M059J (cell line): ENCODE data around the gene CADPS2. TPM values are rescaled to one million over a fixed set of nuclear protein-coding genes. Genes with fewer than 3 reads are reported as not detected.
"Not testable (repeated sequence)": the region's sequence is repeated elsewhere in the genome, so short reads cannot be mapped to it uniquely, and the experiment has no call there.

Experiments
- DNase-seq: peaks from one replicate; pipeline ENCODE4 v3.0.0-alpha.2; 2012; ENCODE audit warnings: low read depth
- total RNA-seq: library from RNA; depleted of rRNA; stranded (reverse); fragments of >200 nt; shearing (Covaris generic); gene quantifications from 2 replicates; pipeline ENCODE4 v1.2.3, GENCODE V29; 2014; rRNA removed

CADPS2 gene
- total RNA-seq, 1 experiment from 2014 or later: 11.8 TPM

DNA sequence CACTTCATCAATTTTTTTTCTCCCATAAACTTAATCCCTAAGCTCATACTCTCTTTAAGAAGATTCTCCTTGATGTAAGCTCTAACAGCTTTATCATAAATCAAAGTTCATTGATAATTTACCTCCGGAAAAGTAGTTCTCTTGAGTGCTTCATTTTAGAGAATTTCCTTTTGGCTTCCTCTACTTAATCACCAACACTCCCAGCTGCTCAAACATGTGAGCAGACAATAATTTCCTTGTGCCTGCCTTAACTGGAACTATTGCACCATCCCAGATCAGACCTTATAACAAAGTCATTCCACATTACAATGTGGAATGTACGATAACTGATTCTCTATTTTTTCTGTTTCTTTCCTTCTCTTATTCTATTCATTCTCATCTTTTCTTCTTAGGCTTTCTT, 587.6 kb downstream of the CADPS2 start:
- no peak for DNase-seq

DNA sequence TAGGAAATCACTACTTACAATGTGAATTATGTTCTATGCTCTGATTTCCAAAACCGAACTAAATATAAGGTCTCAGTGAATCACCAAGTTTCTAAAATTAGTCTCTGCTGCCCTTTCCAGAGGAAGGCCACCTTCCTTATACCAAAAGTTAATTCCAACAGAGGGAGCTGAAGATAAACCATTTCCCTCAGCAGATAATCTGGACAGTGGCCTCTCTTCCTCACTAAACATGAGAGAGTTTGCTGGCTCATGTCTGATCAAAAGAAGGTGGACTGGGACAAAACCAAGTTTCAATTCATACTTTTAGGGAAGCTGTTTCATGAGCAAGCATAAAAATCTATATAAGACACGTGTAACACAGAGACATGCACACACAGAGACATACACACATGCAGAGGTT, 588.1 kb downstream of the CADPS2 start:
- no peak for DNase-seq

DNA sequence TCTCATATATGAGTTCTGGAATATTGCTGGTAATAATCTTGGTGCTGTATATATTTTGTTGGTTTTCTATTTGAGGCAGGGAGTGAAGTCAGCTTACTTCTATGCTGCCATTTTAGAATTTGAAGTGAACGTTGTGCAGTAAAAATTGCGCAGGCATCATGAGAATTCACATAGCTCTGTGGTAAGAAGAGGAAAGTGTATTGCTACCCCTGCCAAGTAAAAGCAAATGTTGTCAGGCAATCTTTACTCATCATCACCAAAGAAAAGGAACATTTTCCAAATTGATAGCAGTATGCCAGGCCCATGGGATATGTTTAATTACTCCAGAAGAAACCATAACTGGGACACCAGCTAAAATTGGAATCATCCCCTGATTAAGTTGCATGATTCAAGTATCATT, 595.1 kb downstream of the CADPS2 start:
- DNase-seq: no peak

DNA sequence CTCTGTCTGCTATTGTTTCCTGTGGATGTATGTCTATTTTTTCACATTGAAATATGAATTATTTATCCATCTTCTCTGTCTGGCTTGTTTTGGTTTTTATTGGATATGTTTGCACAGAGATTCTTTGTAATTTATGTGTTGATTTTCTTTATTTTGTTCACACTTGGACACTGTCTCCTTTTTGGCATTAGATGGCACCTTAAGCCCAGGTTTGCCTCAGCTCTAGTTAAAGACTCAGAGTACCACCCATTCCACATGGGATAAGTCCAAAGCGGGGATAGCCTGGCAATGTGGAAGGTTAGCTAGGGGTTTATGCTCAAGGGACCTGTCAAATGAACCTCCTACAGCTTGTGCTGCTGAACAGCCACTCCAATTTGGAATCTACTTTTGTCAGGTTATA, 595.8 kb downstream of the CADPS2 start:
- no peak for DNase-seq

DNA sequence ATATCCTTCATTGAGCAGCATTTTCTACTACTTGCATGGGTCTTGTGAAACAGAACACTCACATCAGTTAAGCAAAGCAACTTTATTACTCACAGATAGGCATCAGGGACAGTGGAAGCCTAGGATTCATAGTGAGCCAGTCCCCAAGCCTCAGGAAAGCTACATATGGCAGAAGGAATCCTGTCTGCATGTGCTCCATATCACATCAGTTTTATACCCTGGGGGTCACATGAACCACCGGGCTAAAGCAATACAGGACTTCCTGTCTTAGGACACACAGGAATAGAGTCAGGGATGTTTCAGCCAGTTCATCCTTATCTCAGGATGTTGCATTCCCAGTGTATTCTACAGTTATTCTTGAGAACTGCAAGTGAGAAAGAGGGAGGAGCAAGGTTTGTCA, 596.8 kb downstream of the CADPS2 start:
- DNase-seq: no peak

DNA sequence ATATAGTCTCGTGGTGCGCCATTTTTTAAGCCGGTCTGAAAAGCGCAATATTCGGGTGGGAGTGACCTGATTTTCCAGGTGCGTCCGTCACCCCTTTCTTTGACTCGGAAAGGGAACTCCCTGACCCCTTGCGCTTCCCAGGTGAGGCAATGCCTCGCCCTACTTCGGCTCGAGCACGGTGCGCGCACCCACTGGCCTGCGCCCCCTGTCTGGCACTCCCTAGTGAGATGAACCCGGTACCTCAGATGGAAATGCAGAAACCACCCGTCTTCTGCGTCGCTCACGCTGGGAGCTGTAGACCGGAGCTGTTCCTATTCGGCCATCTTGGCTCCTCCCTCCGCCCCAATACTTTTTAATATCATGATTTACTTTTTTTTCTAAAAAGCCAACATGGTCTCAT, 601.7 kb downstream of the CADPS2 start:
- DNase-seq: not testable (repeated sequence)

DNA sequence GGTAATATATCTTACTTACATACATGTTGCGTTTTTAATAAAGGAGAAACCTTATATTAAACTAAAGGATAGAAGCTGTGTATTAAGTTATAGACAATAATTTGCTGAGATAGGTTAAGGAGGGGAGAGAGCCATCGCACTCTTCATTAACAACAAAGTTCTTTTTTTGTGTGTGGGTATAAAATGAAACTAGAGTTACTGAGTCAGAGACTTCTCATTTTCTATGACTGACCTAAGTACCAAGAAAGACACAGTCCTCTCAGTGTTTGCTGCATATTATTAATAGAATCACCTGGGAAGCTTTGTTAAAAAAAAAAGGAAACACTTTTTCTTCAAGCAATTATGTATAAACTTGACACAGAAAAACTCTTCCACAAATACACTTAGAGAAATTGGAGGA, 613.1 kb downstream of the CADPS2 start:
- no peak for DNase-seq

DNA sequence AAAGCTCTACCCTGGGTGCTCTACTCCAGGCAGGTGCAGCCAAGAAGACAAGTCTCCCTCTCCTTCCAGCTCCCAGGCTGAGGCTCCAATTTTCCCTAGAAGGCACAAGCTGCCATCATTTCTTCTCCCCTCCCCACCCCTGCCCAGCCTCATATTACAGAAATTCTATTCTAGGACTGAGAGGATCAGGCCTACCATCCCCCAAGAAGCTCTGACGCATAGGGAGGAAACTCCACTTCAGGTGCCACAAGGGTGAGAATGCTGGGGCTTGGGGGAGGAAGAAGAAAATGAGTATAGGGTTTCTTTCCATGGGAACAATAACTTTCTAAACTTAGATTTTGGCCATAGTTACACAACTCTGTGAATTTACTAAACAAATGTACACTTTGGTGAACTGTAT, 617.0 kb downstream of the CADPS2 start:
- no peak for DNase-seq

Other genes with a start within 250 kb of the CADPS2 start
- 0.10 TPM in 1 of 2 replicates, not detected in the other for gene RNF133, start 187.3 kb downstream of the CADPS2 start, total RNA-seq
- gene RNF148, start 183.5 kb downstream of the CADPS2 start, total RNA-seq: not detected in 2 replicates
- gene TAS2R16, start 109.2 kb upstream of the CADPS2 start, total RNA-seq: not detected in 2 replicates